Retina (tissue), 1 donor: ENCODE data around the gene GPR143.

Experiments
- DNase-seq: peaks from one replicate; pipeline ENCODE4 v3.0.0-alpha.2; 2016

GPR143 gene

DNA sequence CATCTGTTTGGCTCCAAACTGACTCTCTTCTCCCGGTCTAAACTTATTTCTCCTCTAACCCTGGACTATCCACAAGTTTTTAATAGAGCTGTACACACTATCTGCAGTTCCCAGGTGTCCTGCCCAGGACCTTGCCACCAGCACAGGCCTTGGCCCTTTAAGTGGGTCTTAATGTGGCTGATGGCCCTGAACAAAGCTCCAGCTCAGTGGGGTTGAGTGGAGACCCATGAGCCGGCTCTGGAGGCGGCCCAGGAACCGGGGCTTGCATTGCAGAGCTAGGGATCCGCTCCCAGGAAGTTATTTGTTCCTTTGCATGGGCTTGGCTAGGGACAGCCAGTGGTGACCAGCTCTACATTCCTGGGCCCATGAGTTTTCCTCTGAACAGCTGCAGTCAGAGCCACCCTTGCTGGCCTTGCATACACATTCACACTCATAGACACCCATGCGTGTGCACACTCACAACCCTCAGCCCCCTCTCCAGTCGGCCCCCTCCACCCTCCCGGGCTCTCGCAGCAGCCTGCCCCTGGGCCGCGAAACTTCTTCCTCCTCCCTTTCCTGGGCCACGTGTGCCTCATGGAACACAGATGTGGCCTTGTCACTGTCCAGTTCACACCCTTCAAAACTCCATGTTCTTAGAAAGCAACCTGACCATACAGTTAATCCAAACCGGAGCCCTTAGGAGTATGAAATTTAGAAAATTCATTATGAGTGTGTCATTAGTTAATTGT lies 58.2 kb downstream of the GPR143 start:
- no peak for DNase-seq

DNA sequence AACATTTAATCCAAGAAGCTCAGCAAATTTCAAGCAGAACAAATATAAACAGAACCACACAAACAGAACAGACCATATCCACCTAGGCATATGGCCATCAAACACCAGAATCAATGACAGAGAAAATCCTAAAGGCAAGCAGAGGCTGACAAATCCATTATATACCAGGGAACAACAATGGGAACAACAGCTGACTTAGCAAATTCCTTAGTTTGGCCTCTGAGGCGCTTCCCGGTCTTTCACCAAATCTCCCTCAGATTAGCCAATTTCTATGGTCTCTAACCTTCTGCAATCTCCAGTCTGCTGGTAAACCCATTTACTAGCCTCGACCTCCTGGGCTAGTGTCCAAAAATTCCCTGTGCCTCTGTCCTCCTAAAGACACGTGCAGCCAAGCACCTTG lies 59.2 kb downstream of the GPR143 start:
- no peak for DNase-seq

- DNase-seq = no peak
Observed at GRCh38 chrX:9704876-9705465, 60.7 kb downstream of the GPR143 start.

DNA sequence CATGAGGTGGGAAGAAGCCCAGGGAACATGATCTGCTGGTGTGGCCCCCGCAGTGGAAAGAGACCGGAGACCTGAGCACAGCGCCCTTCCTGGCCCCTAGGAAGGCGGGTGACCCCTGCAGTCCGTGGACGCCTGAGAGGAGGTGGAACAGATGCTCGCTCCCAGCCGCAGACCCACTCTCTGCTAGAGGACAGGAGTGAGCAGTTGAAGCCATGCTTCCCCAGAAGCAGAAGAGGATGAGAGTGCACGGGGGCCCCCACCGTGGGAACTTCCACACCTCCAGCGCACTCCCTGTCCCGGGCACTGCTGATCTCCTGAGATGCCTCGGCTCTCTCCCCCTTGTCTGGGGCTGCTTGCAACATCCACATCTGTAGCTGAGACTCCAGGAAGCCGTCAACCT lies 62.2 kb downstream of the GPR143 start:
- no peak for DNase-seq

DNA sequence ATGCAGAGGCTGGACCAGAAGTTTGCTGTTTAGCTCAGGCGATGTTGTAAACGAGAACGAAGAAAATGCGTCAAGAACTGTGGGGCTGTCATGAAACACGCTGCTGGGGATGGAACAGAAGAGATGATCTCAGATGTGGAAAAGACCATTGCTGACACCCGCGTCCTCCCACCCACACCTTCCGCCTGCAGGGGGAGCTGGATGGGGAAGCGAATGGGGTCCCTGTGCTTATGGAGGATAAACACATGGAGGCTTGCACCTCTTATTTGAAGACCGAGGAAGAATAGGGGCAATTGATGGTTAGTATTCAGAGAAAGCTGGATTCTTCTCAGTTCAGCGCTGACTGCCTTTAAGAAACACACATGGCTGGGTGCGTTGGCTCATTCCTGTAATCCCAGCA lies 63.9 kb downstream of the GPR143 start:
- no peak for DNase-seq

- no peak for DNase-seq
Observed at GRCh38 chrX:9700555-9700954, 65.1 kb downstream of the GPR143 start.

DNA sequence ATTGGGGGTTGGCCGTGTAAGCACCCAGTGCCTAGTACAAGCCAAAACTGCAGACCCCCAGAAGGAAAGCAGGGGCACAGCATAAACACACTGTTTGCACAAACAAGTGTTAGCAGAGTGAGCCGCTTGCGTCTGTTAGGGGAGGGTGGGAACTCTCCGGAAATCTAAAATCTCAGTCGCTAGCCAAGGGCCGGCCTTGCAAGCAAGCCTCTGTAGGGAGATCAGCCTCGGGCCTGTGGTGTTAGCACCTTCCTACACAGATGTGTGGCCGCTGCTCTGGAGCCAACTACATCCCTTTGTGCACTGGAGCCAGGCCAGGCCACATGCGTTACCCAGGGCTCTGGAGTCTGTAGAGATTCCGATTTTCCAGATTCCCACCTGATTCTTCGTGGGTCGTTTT lies 67.1 kb downstream of the GPR143 start:
- DNase-seq = no peak

DNA sequence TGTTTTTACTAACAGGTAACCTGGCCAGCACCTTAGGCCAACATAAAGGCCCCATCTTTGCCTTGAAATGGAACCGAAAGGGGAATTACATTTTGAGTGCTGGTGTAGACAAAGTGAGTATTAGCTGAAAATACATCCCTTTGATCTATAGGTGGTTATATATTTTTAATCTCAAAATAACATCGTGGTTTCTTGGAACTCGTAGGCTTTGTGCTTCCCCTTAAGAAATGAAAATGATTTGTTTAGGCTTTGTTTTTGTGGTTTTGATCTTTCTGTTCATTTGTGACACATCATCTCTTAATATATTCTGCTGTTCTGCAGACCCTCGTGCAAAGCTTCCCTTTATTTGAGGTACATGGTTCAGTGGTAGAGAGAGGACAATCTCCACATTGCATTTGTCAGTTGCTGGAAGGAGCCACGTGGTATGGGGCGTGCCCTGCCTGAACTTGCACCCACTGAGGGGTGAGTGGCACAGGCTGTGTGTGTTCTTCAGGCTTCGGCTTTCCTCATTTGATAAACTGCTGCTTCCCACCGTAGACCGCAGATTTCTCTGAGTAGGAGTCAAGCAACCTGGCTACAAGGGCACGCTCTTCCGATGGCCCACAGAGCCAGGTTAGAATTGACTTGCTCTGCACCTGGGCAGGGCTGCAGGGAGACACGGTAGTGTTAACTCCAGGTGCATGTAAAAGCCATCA lies 72.2 kb downstream of the GPR143 start:
- no peak for DNase-seq

DNA sequence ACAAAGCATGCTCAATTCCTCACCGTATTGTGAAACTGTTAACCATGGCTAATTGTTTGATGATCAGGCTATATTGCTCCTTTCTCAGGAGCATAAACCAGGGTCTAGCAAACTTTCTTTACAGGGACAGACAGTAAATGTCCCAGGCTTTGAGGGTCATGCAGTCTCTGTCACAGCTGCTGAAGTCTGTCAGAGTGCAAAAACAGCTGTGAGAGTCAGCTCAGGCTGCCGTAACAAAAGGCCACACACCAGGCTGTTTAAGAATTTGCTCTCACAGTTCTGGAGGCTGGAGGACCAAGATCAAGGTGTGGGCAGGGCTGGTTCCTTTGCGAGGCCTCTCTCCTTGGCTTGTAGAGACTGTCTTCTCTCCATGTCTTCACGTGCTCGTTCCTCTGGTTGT lies 75.6 kb downstream of the GPR143 start:
- no peak for DNase-seq

GRCh38 chrX:9688833-9689232 lies 76.8 kb downstream of the GPR143 start:
- no peak for DNase-seq

DNA sequence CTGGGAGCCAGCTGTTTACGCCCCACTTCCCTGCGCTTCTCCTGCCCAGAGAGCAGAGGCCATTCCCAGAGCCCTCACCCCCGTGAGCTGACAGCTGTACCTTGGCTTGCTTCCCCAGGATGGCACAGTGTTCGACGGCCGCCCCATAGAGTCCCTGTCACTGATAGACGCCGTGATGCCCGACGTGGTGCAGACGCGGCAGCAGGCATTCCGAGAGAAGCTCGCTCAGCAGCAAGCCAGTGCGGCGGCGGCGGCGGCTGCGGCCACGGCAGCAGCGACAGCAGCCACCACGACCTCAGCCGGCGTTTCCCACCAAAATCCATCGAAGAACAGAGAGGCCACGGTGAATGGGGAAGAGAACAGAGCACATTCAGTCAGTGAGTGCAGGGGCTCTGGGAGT lies 77.7 kb downstream of the GPR143 start:
- DNase-seq = no peak

DNA sequence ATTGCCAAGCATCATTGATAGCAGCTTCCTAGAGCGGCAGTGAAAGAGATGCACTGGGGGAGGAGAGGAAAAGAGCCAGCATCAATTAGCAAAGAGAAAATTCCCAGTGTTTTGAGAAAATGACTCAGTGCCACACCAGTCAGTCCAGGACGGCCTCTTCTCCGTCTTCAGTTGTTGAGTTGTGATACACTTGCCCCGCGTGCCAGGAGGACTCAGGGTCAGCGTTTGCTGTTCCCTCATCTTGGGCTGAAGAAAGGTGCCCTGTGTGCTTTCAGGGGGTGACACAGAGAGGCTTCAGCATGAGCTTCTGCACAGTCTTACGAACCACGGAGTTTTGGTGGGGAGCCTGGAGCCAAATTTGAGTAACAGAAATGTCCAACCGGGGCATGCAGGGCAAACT lies 82.3 kb downstream of the GPR143 start:
- no peak for DNase-seq

GRCh38 chrX:9682861-9683260 lies 82.8 kb downstream of the GPR143 start:
- peak; percentile 9 for DNase-seq

DNA sequence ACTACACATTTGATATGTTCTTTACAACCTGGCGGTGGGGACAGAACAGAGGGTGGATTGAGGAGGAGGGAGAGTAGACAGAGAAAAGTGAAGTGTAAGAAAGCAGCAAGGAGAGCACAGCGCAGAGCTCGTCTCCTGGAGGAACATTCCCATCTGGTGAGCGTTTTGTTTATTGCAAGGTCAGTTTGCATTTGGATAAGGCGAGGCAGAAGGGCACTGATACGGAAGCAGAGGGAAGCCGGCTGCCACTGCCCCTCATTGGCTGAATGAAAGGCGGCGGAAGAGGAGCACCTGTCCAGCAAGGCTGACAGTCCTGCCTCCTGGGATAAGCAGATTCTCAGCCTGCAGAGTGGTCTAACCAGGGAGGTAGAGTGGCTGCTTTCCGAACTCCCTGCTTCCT lies 83.2 kb downstream of the GPR143 start:
- peak; percentile 35 for DNase-seq

DNA sequence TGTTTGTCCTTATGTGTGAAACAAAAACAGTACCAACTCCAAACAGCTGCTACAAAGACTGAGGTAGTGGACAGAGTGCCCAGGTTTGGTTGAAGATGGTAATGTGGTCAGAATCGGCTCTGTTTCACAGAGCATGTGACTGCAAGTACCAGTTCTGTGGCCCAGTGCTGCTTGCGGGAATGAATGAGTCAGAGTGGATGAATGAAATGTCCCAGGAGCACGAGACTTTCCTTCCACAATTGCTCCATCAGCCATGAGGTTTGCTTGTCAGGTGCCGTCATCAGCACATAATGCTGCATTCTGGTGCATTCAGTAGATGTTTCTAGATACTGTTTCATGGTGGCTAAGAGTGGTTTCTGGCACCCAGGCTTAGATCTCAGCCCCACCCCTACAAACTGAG lies 84.2 kb downstream of the GPR143 start:
- no peak for DNase-seq

DNA sequence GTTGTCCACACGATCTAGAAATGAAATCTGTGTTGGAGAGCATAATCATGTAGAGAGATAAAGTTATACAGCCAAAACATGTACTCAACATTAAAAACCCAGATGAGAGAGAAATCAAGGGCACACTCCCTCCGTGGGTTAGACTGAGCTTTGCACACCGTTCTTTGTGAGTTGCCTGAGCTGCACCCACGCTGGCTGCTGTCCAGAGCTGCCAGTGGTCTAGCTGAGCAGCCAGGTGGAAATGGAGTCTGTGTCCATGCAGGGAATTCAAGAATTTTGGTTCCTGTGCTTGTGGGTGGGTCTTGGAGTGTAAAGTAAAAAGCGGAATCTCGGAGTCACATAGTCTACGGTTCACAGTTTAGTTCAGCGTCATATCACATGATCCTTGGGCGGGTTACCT lies 84.6 kb downstream of the GPR143 start:
- DNase-seq = no peak

DNA sequence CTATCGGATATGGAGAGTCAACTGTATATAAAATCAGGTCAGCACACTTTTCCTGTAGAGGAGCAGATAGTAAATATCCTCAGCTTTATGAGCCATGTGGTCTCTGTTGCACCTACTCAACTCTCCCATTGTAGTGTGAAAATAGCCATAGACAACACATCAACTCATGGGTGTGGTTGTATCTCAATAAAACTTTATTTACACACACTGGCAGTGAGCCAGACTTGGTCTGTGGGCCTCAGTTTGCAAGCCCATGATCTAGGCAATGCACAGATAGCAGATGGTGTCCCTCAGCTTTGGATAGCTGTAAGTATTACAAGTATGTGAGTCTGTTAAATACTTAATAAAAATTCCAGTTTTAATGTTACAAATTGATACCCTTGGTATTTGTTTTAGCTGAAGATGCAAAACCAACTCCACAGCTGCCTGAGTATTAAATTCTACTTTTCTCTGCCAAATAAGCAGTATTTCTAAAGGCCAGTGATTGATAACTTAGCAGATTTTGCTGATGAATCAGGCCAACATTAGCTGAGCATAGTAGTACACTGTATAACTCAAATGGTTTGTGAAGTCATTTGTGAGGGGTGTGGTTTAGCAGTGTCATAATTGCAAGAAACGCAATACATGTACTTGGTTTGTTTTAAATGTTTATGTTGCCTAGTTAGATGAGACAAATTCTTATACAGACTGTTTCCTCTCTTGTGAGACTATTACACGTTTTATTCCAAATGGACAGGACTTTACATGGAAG lies 87.3 kb downstream of the GPR143 start:
- DNase-seq = no peak

DNA sequence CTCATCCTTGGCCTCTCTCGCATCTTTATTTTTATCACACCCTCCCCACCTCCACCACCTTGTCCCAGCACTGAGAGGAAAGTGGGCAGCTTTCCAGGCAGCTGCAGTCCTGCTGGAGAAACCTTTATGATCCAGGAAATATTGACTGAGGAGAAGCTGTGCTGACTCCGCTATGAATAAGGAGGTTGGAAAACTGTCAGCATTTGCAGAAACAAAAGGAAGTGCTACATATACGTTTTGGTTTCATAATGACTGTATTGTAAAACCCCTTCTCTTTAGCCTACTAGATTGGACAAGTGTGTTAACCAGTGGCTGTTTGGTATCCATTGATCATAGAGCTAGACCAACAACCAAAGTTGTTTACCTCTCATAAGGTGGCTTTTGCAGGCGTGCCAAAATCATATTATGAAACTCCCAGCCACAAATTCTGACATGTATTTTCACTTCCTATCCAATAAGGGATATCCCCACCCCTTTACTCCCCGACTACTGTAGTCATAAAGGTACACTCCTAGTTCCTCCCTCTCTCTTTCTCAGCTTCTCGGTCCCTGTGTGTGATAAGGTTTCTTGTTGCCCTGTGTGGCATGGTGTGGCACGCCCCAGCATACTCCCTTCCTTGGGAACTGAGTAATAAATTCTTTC lies 88.4 kb downstream of the GPR143 start:
- no peak for DNase-seq

GRCh38 chrX:9676738-9677097 lies 88.9 kb downstream of the GPR143 start:
- no peak for DNase-seq

- DNase-seq = no peak
Observed at GRCh38 chrX:9676306-9676705, 89.3 kb downstream of the GPR143 start.
